ENCODE results near the gene SBF2.
A peak's percentile ranks its signal among the peaks of the same experiment; 100 is the strongest.

SBF2 gene

GRCh38 chr11:9859554-9860305 lies 434.3 kb downstream of the SBF2 start:
- Histone ChIP-seq H3K9ac (ENCODE audit: low read length) (no peak overlapping the region), H3F3A (ENCODE audit: insufficient read depth, low read length) (no peaks in the 10 kb centered on the region), H3K36me3 (replicated peaks; ENCODE audit: insufficient read depth, low read length) (no peaks in the 10 kb centered on the region), H3K4me3 (ENCODE audit: low read length) (no peak overlapping the region), H3K9me2 (replicated peaks; ENCODE audit: insufficient read depth, low read length) (no peaks in the 10 kb centered on the region), H2AFZ (ENCODE audit: low read length) (no peak overlapping the region), H3K4me2 (ENCODE audit: low read depth, low read length) (no peak overlapping the region), H3K79me2 (ENCODE audit: low read length) (no peaks in the 10 kb centered on the region), H4K20me1 (ENCODE audit: insufficient read depth, low read length) (no peaks in the 10 kb centered on the region), H3K27ac (ENCODE audit: low read length) (no peak overlapping the region), H3K9me3 (replicated peaks; ENCODE audit: insufficient read depth, low read length) (no peaks in the 10 kb centered on the region), H3K4me1 (ENCODE audit: low read length) (peaks cover 13% of the 10 kb centered on the region), H3K27me3 (replicated peaks; ENCODE audit: insufficient read depth, low read length) (no peaks in the 10 kb centered on the region)
- DNase-seq: no peak
- no peak for TF ChIP-seq EZH2phosphoT487 (IDR thresholded peaks at IDR 0.05; ENCODE audit: low read length)
- TF ChIP-seq, protein P1, sequence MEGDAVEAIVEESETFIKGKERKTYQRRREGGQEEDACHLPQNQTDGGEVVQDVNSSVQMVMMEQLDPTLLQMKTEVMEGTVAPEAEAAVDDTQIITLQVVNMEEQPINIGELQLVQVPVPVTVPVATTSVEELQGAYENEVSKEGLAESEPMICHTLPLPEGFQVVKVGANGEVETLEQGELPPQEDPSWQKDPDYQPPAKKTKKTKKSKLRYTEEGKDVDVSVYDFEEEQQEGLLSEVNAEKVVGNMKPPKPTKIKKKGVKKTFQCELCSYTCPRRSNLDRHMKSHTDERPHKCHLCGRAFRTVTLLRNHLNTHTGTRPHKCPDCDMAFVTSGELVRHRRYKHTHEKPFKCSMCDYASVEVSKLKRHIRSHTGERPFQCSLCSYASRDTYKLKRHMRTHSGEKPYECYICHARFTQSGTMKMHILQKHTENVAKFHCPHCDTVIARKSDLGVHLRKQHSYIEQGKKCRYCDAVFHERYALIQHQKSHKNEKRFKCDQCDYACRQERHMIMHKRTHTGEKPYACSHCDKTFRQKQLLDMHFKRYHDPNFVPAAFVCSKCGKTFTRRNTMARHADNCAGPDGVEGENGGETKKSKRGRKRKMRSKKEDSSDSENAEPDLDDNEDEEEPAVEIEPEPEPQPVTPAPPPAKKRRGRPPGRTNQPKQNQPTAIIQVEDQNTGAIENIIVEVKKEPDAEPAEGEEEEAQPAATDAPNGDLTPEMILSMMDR (IDR thresholded peaks at IDR 0.05; ENCODE audit: low read length): no peak
- TF ChIP-seq EZH2 (optimal IDR thresholded peaks at IDR 0.05; ENCODE audit: low read depth, low read length): no peak

DNA sequence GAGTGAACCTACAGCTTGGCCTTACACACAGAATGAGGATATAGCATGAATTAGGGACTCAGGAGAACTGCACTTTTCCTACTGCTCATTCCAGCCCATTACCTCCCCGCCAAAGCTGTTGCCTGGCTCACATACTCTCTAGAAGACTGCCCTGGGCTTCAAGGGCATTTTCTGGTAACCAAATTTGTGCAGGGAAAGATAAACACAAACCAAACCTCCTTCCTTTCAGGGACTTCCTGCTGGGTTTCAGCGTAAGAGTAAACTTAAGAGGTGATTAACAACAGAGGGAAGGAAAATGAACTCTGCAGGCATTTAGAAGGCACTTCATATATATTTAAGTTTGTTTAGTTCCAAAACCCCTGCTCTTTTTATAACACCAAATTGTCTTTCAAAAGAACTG lies 435.2 kb downstream of the SBF2 start:
- Histone ChIP-seq H3K4me2 (ENCODE audit: low read depth, low read length) (no peak overlapping the region), H3K79me2 (ENCODE audit: low read length) (no peaks in the 10 kb centered on the region), H3K4me3 (ENCODE audit: low read length) (no peak overlapping the region), H3K36me3 (replicated peaks; ENCODE audit: insufficient read depth, low read length) (no peaks in the 10 kb centered on the region), H2AFZ (ENCODE audit: low read length) (no peak overlapping the region), H3K9ac (ENCODE audit: low read length) (no peak overlapping the region), H3K4me1 (ENCODE audit: low read length) (peaks cover 13% of the 10 kb centered on the region), H4K20me1 (ENCODE audit: insufficient read depth, low read length) (no peaks in the 10 kb centered on the region), H3K9me3 (replicated peaks; ENCODE audit: insufficient read depth, low read length) (no peaks in the 10 kb centered on the region), H3F3A (ENCODE audit: insufficient read depth, low read length) (no peaks in the 10 kb centered on the region), H3K27ac (ENCODE audit: low read length) (no peak overlapping the region), H3K27me3 (replicated peaks; ENCODE audit: insufficient read depth, low read length) (no peaks in the 10 kb centered on the region), H3K9me2 (replicated peaks; ENCODE audit: insufficient read depth, low read length) (no peaks in the 10 kb centered on the region)
- DNase-seq: peak; percentile 27
- TF ChIP-seq EZH2phosphoT487 (IDR thresholded peaks at IDR 0.05; ENCODE audit: low read length) (no peak), EZH2 (optimal IDR thresholded peaks at IDR 0.05; ENCODE audit: low read depth, low read length) (no peak)
- TF ChIP-seq, protein P1 (IDR thresholded peaks at IDR 0.05; ENCODE audit: low read length): no peak

- no peaks in the 10 kb centered on the region for H3K9me3 ChIP-seq (replicated peaks; ENCODE audit: insufficient read depth, low read length)
- no peaks in the 10 kb centered on the region for H3K79me2 ChIP-seq (ENCODE audit: low read length)
- peaks cover 13% of the 10 kb centered on the region for H3K4me1 ChIP-seq (ENCODE audit: low read length)
- no peak overlapping the region for H3K27ac ChIP-seq (ENCODE audit: low read length)
- H3K27me3 ChIP-seq (replicated peaks; ENCODE audit: insufficient read depth, low read length): no peaks in the 10 kb centered on the region
- no peaks in the 10 kb centered on the region for H3F3A ChIP-seq (ENCODE audit: insufficient read depth, low read length)
- no peak overlapping the region for H3K4me3 ChIP-seq (ENCODE audit: low read length)
- H3K4me2 ChIP-seq (ENCODE audit: low read depth, low read length): no peak overlapping the region
- no peaks in the 10 kb centered on the region for H3K36me3 ChIP-seq (replicated peaks; ENCODE audit: insufficient read depth, low read length)
- no peak overlapping the region for H3K9ac ChIP-seq (ENCODE audit: low read length)
- TF ChIP-seq EZH2phosphoT487 (IDR thresholded peaks at IDR 0.05; ENCODE audit: low read length) (no peak), EZH2 (optimal IDR thresholded peaks at IDR 0.05; ENCODE audit: low read depth, low read length) (no peak)
- TF ChIP-seq, protein P1 (IDR thresholded peaks at IDR 0.05; ENCODE audit: low read length): no peak
- H4K20me1 ChIP-seq (ENCODE audit: insufficient read depth, low read length): no peaks in the 10 kb centered on the region
- no peak overlapping the region for H2AFZ ChIP-seq (ENCODE audit: low read length)
- H3K9me2 ChIP-seq (replicated peaks; ENCODE audit: insufficient read depth, low read length): no peaks in the 10 kb centered on the region
- no peak for DNase-seq
Observed at GRCh38 chr11:9858218-9858617, 435.8 kb downstream of the SBF2 start.
